SU-DHL-6 (cell line): Measurements from ENCODE around the gene ABCC8.

Source experiments
- EZH2phosphoT487 ChIP-seq: fragments of 200-600 bp; sonication (generic), shearing (Covaris generic); conservative IDR thresholded peaks from 2 replicates; pipeline ENCODE4 v1.6.1; 2018; ENCODE audit warnings: mild to moderate bottlenecking, antibody characterized with exemption, low read length, moderate library complexity, mixed read lengths
- TF ChIP-seq, protein P1 (sequence below): fragments of 200-600 bp; sonication (generic); IDR thresholded peaks from one replicate; pipeline ENCODE4 v1.5.1; 2017; ENCODE audit warnings: antibody characterized with exemption, mild to moderate bottlenecking, low read length, moderate library complexity; ENCODE audit not compliant: insufficient read depth, poor library complexity, severe bottlenecking

DNA sequence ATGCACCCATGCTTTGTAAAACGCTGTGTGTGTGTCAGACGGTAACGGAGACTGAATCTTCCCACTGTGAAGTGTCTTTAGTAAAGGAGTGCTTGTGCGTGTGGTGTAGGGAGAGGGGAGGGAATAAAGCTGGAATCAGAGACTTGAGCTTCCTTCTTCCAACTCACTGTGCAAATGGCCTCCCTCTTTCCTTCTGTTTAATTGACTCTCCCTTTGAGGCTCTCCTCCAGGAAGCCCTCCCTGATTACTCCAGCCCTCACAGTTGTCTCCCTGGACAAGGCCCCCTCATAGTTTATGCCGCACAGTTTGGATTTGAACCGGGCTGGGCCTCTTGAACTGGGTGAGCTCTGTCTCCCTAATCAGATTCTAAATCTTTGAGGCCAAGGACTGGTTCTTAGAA, 65.2 kb downstream of the ABCC8 start:
- TF ChIP-seq, protein P1, sequence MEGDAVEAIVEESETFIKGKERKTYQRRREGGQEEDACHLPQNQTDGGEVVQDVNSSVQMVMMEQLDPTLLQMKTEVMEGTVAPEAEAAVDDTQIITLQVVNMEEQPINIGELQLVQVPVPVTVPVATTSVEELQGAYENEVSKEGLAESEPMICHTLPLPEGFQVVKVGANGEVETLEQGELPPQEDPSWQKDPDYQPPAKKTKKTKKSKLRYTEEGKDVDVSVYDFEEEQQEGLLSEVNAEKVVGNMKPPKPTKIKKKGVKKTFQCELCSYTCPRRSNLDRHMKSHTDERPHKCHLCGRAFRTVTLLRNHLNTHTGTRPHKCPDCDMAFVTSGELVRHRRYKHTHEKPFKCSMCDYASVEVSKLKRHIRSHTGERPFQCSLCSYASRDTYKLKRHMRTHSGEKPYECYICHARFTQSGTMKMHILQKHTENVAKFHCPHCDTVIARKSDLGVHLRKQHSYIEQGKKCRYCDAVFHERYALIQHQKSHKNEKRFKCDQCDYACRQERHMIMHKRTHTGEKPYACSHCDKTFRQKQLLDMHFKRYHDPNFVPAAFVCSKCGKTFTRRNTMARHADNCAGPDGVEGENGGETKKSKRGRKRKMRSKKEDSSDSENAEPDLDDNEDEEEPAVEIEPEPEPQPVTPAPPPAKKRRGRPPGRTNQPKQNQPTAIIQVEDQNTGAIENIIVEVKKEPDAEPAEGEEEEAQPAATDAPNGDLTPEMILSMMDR, result no peak
- no peak for TF ChIP-seq EZH2phosphoT487
